GM18867 (cell line): ENCODE results near the gene BCL7C.
"Not testable (repeated sequence)": the region's sequence is repeated elsewhere in the genome, so short reads cannot be mapped to it uniquely, and the experiment has no call there.

Experiments
- ATAC-seq: cut with Tn5 transposase; IDR thresholded peaks from one replicate; pipeline ENCODE4 v1.9.1; 2021; ENCODE audit warnings: mild to moderate bottlenecking, moderate library complexity; ENCODE audit not compliant: unreplicated experiment

BCL7C gene

DNA sequence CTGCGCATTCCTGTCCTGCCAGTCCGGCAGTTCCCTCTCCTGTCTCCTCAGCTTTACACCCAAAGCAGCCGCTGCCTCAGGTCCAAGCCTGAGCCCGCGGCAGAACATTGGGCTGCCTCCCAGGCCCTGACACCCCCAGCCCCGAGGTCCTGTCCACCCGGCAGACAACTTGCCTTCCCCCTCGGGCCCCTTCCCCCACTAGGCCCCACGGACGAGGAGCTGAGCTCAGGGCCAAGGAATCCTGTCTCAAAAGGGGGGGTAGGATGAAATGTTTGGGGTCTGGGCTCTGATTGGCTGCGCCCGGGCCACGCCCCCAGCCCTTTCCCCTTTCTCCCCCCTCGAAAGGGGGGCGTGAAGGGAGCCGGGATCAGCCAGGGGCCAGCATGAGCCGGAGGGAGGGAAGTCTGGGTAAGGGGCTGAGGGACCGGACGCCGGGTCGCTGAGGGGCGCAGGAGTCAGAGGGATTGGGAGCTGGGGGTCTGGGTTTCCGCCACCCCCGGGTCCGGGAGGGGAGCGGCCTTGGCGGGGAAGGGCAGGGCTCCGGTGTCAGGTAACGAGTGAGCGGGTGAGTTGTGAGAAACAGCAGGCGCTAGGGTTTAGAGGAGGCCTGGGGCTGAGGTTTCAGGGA lies 2.5 kb upstream of the BCL7C start, which contains the start of gene CTF1:
Gene CTF1 (plus strand): TSS at position 354 of the 628 bp plus-strand sequence. CDS start 30 bp downstream, at position 384.
- no peak for ATAC-seq

DNA sequence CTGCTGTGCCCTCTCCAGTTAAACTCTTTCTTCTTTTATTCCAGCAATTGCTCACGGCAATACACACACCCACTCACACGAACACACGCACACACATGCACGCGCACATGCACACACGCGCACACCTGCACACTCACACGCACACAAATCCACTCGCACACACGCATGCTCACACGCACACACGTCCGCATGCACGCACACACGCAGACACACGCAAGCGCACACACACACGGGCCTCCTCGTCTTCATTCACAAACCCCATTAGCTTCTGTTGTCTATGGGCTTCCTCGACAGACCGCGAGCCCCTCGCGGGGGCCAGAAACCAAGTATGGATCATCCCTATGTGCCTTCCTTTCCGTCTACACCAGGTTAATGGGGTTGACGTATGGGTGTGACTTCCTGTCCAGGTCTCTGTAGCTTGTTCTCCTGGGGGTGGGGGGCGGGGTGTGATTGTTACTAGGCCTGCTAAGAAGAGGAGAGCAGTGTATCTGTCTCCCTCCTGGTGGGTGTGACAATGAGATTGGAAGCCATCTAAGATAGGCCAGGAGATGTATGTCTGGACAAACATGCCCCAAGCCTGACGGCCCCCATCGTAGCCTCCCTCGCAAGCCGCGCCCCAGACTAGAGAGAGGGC lies 1.9 kb upstream of the BCL7C start:
- no peak for ATAC-seq

DNA sequence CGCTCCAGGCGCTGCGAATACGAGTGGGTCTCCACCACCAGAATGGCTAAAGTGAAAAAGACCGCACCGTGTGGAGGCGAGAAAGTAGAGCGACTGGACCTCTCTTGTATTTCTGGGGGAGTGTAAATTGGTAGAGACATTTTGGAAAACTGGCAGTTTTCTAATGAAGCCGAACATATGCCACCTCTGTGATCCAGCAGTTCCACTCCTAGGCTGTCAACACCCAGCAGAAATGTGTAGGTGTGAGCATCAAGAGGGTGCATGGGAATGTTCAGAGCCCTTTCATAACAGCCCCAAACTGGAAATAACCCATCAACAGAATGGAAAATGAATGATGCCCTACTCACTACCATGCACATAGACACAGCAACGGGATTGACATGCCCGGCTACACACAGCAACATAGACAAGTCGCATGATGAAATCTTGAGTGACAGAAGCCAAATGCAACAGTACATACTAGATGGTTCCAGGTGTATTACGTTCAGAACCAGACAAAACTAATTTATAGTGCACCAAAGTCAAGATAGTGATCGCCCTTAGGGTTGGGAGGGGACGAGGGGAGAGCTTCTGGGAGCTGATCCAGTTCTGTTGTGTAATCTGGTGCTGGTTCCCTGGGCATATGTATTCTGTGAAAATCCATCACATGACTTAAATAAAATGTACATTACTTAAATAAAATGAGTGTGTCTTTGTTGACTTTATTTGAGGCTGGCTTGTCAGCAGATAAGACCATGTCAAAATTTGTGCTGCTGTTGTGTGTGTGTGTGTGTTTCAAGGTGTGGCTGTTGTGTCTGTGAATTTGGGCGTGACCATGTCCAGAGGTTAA lies 877 bp upstream of the BCL7C start:
- no peak for ATAC-seq

DNA sequence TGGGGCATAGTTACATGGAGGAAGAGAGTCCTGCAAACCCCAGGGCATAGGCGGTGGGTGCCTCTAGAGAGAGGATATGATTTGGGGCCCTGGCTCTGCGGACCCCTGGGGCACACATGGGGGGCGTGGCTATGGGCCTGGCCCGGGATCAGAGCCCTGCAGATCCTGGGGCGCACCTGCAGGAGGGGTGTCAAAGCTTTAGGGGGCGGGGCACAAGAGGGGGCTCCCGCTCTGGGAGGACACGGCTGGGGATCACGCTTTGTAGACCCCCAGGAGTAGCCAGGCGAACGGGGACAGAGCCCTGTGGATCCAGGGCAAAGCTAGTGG lies 497 bp downstream of the BCL7C start:
- ATAC-seq: no peak

DNA sequence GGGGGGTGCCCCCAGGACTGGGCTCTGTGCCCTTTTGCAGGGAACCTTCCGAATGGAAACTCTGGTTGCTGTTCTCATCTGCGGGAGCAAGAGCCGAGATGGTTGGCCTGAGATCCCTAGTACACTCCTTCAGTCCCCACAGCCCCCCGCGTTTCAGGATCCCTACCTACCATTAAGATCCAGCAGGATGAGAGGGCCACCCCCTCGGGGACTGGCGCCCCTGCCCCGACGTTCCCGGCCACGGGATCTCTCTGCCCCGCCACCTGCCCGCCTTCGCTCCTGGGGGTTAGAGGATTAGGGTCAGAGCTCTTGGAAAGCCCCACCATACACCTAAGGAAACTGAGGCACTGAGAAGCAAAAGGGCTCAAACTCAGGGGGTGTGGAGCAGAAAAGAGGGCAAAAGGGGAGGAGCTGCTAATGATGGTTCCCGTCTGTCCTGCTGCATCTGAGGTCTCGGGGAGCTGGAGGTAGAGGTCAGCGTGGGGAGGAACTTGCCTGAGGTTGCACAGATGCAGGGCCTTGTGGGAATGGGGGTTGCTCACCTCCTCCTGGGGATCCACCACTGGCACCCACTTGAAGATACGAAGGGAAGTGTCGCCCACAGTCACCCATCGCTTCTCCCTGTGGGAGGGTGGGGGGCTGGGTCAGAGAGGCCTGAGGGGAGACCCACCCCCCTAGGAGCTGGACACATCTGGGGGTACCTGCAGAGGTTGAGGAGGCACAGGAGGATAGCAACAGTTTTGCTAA lies 1.0 kb downstream of the BCL7C start:
- no peak for ATAC-seq

DNA sequence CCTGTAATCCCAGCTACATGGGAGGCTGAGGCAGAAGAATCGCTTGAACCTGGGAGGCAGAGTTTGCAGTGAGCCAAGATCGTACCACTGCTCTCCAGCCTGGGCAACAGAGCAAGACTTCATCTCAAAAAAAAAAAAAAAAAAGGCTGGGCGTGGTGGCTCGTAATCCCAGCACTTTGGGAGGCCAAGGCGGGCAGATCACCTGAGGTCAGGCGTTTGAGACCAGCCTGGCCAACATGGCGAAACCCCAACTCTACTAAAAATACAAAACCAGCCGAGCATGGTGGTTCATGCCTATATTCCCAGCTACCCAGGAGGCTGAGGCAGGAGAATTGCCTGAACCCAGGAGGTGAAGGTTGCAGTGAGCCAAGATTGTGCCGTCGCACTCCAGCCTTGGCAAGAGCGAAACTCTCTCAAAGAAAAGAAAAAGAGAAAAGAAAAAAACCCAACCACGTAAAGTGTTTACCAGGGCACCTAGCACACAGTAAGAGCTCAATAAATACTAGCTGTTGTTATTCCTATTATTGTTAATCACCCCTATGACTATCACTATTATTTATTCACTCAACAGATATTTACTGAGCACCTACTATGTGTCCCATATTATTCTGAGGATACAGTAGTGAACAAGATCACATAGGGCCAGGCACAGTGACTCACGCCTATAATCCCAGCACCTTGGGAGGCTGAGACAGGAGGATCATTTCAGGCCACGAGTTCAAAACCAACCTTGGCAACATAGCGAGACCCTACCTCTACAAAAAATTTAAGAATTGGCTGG lies 2.6 kb downstream of the BCL7C start:
- not testable (repeated sequence) for ATAC-seq

DNA sequence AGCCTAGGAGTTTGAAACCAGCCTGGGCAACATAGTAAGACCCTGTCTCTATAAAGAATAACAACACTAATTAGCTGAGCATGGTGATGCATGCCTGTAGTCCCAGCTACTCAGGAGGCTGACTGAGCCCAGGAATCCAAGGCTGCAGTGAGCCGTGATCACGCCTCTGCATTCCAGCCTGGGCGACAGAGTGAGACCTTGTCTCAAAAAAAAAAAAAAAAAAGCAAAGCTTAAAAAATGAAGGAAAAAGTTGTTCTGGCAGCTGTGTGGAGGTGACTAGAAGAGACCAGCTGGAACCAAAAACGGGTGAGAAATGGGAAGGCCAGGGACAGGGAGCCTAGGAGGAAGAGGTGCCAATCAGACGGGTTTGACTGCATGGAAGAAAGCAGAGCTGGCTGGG lies 4.2 kb downstream of the BCL7C start:
- no peak for ATAC-seq

DNA sequence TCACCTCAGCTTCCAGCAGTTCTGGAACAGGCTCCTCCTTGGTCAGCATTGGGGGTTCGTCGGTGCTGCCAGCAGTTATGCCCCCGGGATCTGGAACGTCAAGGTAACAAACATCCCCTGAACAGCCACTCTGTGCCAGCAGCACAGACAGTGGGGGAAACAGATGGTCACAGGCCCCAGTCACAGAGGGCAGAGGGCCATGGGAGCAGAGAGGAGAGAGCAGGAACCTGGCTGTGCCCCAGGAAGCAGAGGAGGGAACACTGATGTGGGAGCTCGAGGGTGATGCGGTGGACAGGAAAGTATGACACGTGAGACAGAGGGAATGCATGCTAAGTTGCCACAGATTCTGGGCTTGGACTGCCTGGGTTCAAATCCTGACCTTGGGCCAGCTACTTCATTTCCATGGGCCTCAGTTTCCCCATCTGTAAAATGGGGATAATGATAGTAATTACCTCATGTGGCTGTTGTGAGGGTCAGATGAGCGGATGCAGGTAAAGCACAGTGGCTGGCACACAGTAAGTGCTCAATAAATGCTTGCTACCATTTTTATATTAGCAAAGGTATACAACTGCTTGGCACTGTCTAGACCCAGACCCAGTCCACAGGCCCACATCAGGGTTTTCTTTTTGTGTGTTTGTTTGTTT lies 4.9 kb downstream of the BCL7C start:
- no peak for ATAC-seq

DNA sequence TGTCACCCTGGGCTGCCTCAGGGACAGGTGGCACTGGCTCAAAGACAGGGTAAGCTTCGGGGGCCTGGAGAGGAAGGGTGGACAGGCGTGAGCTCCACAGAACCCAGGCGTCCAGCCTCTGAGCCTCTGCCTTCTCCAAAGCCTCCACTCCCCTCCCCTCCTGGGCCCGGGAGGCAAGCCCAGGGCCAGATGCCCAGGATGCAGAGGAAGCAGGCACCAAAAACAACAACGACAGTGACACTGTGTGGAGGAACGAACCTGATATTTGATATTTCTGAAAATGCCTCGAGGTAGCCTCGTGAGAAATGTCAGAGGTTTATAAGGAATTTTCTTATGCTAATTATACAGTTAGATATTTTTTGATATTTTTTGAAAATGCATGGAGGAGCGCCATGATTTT lies 6.0 kb downstream of the BCL7C start:
- no peak for ATAC-seq

DNA sequence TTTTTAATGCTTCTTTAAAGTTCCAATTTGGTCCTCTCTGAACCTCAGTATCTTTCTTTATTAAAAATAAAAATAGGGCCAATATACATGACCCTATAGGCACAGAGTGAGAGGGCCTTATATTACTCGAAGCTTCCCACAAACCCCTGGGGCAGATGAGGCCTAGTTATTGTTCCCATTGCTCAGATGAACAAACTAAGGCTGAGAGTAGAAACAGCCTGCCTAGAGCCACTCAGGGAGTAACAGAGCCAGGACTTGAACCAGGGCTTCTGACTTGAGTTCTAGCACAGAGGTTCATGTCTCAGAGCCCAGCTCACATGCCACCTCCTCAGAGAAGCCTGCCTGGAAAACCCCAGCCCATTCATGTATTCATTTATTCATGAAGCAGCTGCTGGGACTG lies 7.7 kb downstream of the BCL7C start:
- ATAC-seq: no peak

DNA sequence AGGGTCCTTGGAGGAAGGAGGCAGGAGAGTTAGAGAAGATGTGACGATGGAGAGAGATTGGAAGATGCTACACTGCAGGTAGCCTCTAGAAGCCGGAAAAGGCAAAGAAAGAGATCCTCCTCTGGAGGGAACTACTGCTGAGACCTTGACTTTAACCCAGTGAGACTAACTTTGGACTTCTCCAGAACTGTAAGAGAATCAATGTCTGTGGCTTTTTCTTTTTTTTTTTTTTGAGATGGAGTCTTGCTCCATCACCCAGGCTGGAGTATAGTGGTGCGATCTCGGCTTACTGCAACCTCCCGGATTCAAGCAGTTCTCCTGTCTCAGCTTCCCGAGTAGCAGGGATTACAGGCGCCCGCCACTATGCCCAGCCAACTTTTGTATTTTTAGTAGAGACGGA lies 8.7 kb downstream of the BCL7C start:
- ATAC-seq: no peak

DNA sequence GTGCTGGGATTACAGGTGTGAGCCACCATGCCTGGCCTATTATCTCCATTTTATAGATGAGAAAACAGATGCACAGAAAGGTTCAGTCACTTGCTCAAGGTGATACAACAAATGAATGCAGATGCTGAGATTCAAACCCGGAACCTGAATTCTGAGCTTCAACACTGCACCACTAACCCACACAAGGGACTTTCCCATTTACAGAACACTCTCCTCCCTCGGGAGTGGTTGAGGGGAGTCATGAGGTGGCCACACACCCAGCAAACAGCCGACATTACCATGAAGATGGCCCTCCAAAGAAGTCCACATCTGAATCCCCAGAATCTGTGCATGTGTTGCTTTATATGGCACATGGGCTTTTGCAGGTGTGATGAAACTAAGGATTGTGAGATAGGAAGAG lies 9.1 kb downstream of the BCL7C start:
- no peak for ATAC-seq

DNA sequence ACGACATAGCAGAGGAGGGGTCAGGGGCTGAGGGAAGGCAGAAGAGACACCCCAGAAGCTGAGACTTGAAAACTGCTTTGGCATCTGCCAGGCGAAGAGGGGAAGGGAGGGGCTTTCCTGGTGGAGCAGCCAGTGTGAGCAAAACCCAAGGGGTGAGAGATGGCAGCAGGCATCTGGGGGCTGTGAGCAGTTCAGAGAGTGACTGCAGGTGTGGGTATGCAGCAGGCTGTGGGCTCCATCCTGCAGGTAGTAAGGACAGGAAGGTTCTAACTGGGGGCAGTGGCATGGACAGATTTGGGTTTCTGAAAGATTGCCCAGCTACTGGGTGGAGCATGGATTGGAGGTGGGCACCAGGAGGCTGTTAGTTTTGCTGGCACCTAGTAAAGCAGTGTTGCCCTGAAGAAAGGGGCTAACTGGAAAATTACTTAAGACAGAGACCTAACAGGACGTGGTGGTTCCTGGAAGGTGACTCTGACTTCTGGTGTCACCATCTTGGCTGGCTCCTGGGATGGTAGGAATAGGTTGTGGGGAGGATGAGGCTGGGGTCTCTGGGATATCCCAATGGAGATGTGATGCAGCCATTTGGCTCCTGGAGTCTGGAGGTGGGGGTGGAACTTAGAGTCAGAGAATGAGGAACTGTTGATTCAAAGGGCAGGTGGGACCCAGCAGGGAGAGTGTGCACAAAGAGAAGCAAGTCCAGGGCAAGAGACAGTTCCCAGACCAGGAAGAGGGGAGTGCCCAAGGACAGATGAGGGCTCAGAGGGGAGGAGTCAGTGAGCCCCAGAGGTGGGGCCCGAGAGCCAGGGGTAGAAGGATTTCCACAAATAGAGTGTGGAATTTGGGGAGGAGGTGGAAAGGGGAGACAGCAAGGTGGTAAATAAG lies 11.2 kb downstream of the BCL7C start:
- no peak for ATAC-seq

DNA sequence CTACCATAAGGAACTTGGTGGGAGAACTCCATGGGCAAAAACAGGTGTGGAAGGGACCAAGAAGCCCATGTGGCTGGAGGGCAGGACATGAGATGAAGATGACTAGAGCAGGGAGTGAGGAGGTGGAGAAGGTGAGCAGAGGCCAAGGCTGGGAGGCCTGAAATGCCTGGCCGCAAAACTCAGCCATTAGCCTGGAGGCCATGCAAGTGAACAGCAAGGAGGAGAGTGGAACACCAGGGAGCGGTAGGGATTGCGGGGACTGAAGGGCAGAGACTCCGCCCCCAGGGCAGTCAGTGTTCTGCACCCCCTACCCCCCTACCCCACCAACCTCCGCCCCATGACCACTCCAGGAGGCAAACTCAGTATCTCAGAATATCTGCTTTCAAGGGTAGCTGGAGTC lies 17.0 kb downstream of the BCL7C start:
- no peak for ATAC-seq

DNA sequence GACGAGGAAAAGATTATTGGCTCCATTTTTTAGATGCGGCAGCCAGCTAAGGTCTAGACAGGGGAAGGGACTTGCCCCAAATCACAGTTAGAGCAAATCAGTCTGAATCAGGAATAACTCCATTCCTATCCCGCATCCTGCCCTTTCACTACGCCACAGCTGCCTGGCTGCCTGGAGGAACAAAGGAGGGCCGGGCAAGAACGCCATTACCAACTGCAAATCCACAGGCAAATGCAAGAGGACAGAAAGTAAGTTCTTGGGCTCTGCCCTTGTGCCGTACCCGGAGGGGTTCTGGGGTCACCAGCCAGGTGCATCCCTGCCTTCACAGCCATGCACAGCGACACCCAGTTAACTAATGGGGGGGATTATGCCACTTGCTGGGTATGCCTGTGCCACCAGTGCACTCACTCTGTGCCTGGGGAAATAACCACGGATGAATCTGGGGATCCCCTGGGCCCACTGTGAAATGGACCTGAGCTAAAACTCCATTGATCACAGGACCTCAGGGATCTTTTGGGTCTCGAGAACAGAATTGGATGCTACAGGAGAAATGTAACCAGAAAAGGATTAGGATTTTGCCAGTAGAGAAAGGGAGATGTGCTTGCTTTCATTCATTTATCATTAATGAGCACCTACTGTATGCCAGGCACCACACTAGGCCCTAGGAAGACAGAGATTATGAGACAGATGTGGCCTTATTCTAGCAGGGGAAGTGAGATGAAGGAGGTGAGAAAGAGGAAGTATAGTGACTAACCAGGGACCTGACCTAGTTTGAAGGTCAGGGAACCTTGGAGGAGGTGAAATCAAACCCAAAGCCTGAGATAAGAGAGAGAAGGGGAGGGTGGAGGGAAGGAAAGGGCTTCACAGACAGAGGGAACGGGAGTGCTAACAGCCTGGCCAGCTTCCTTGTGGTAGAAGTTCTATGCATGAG lies 17.7 kb downstream of the BCL7C start:
- no peak for ATAC-seq

DNA sequence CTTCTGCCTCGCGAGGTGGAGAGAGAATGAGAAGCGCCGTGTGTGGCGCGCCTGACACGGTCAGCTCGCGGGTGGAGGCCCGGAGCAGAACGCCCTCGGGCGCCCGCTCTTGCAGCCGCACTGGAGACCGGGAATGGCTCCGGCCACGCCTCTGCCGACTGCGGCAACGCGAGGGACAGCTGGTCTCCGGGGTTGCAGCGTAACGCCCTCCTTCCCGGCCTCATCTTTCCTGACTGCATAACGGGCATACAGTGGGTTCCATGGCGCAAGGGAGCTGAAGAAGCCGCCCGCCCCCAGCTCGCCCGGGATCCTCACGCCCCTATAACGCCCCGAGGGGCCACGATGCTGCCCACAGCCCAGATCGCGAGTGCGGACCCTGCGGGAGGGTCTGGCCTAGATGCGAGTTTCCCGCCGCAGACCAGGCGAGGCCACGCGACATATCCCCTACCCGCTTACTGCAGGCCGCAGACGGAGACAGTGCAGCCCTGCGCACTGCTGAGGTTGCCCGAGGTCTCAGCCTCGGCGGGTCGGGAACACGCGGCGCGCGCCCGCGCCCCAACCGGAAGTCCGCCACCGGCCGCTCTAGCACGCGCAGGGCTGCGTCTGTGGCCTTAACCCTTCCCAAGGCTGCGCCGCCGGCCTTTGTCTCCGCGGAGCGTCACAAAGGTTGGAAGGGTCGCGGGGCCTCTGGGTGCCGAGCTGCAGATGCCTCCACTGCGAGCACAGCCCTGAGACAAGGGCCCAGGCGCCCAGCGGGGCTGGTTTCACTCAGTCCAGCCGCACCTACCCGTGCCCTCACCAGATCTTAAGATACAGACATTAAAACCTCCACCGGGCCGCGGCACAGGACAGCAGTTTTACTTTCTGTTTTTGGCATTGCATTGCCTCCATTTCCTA lies 18.8 kb downstream of the BCL7C start:
- peak; percentile 72 for ATAC-seq

DNA sequence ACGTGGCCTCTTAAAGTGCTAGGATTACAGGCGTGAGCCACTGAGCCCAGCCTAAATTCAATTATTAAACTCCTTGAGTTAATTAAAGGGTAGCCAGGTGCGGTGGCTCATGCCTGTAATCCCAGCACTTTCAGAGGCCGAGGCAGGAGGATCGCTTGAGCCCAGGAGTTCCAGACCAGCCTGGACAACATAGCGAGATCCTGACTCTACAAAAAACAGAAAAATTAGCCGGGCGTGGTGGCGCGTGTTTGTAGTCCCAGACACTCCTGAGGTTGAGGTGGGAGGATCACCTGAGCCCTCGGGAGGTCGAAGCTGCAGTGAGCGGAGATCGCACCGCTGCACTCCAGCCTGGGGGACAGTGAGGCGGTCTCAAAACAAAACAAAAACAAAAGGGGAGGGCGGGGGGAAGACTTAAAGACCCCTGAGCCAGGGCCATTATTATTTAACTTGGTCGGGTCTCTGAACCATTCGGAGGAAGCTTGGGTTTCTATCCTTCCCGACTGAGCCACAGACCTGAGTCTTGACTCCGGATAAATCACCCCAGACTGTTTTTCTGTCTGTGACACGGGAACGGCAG lies 19.5 kb downstream of the BCL7C start:
- ATAC-seq: no peak
